Measurements from ENCODE around the gene ERAP2. TPM values are rescaled to one million over a fixed set of nuclear protein-coding genes. Genes with fewer than 3 reads are reported as not detected.

Gene ERAP2
- 9.2 and 17.3 TPM in 2 replicates for polyA plus RNA-seq (2011; rRNA removed)
- 6.3 and 7.5 TPM in 2 replicates for polyA minus RNA-seq (2011; rRNA and poly(A)+ RNA removed)

- peak; percentile 20 for DNase-seq (ENCODE audit: low read depth)
- ChIA-PET CTCF (interaction anchor here (1.2 to 2.4 kb wide), 5 partner anchors 7 to 287 kb away, joined by 3 to 6 read pairs (median 5); partner anchors contain the start of gene LIX1), POLR2A (no interaction called here)
- TF ChIP-seq, protein P1, sequence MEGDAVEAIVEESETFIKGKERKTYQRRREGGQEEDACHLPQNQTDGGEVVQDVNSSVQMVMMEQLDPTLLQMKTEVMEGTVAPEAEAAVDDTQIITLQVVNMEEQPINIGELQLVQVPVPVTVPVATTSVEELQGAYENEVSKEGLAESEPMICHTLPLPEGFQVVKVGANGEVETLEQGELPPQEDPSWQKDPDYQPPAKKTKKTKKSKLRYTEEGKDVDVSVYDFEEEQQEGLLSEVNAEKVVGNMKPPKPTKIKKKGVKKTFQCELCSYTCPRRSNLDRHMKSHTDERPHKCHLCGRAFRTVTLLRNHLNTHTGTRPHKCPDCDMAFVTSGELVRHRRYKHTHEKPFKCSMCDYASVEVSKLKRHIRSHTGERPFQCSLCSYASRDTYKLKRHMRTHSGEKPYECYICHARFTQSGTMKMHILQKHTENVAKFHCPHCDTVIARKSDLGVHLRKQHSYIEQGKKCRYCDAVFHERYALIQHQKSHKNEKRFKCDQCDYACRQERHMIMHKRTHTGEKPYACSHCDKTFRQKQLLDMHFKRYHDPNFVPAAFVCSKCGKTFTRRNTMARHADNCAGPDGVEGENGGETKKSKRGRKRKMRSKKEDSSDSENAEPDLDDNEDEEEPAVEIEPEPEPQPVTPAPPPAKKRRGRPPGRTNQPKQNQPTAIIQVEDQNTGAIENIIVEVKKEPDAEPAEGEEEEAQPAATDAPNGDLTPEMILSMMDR (IDR thresholded peaks at IDR 0.05; ENCODE audit: insufficient read depth, low read depth, low read length) = no peak
- peak within 1 kb of the TSS; percentile 53 for H3K4me3 ChIP-seq (ENCODE audit: low read depth, low read length)
- no peaks in the 10 kb centered on the region for H3K36me3 ChIP-seq (ENCODE audit: control insufficient read depth, insufficient read depth, low read length)
- H3K27me3 ChIP-seq (ENCODE audit: control insufficient read depth, insufficient read depth, low read length) = no peaks in the 10 kb centered on the region
These were observed at the start of gene ERAP2 for GRCh38 chr5:96876292-96876850. ERAP2 (plus strand) TSS chr5:96876500; CDS start chr5:96879686, 3,186 bp downstream.

DNA sequence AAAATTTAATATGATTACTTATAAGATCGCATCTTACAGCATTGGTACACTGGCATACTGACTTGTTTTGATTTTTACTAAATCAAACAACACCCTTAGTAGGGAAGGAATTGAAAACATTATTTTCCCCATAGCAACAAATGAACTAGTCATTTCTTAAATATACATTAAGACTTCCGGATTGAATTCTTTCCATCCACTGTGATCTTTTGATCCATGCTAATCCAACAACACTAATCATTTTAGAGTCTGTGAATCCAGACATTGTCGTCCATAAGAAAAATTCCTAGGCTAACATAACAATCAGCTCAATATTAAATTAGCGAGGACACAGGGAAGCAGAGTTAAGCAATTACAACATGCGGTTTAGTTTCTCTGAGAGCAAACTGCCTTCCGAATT is 47.0 kb upstream of the ERAP2 start:
- H3K36me3 ChIP-seq (ENCODE audit: control insufficient read depth, insufficient read depth, low read length) = no peaks in the 10 kb centered on the region
- peaks cover 7% of the 10 kb centered on the region for H3K27me3 ChIP-seq (ENCODE audit: control insufficient read depth, insufficient read depth, low read length)
- CTCF ChIA-PET = no interaction called here
- POLR2A ChIA-PET = no interaction called here
- no peak for DNase-seq (ENCODE audit: low read depth)
- H3K4me3 ChIP-seq (ENCODE audit: low read depth, low read length) = no peak overlapping the region
- TF ChIP-seq, protein P1 (IDR thresholded peaks at IDR 0.05; ENCODE audit: insufficient read depth, low read depth, low read length) = no peak

- TF ChIP-seq, protein P1 (IDR thresholded peaks at IDR 0.05; ENCODE audit: insufficient read depth, low read depth, low read length) = no peak
- Histone ChIP-seq H3K36me3 (ENCODE audit: control insufficient read depth, insufficient read depth, low read length) (no peaks in the 10 kb centered on the region), H3K27me3 (ENCODE audit: control insufficient read depth, insufficient read depth, low read length) (peaks cover 6% of the 10 kb centered on the region), H3K4me3 (ENCODE audit: low read depth, low read length) (no peak overlapping the region)
- POLR2A ChIA-PET = no interaction called here
- no peak for DNase-seq (ENCODE audit: low read depth)
- CTCF ChIA-PET = no interaction called here
These were observed 42.3 kb upstream of the ERAP2 start for GRCh38 chr5:96834016-96834415.

GRCh38 chr5:96835791-96836191 is 40.5 kb upstream of the ERAP2 start:
- ChIA-PET CTCF (no interaction called here), POLR2A (no interaction called here)
- H3K4me3 ChIP-seq (ENCODE audit: low read depth, low read length) = no peak overlapping the region
- DNase-seq (ENCODE audit: low read depth) = no peak
- TF ChIP-seq, protein P1 (IDR thresholded peaks at IDR 0.05; ENCODE audit: insufficient read depth, low read depth, low read length) = no peak
- H3K36me3 ChIP-seq (ENCODE audit: control insufficient read depth, insufficient read depth, low read length) = no peaks in the 10 kb centered on the region
- H3K27me3 ChIP-seq (ENCODE audit: control insufficient read depth, insufficient read depth, low read length) = peaks cover 6% of the 10 kb centered on the region

DNA sequence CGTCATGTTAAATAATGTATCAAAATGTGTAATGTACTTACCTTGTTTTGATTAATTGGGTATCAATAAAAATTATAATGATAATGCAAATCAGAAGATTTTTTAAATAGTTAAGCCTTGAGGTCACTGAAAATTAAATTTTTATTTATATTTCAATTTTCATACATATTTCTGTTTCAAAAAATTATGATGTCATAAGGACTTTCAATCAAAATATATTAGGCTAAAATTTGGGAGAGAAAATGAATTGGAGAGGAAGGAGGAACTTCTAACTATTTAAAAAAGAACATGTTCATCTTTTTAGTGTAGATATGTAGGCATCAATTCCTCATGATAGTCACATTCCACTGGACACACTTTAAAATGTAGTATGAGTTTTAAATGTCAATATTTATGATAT is 39.5 kb upstream of the ERAP2 start:
- TF ChIP-seq, protein P1 (IDR thresholded peaks at IDR 0.05; ENCODE audit: insufficient read depth, low read depth, low read length) = no peak
- ChIA-PET POLR2A (no interaction called here), CTCF (no interaction called here)
- peaks cover under 1% of the 10 kb centered on the region; the same call in 1 of the 2 replicates for H3K27me3 ChIP-seq (ENCODE audit: control insufficient read depth, insufficient read depth, low read length)
- no peak overlapping the region for H3K4me3 ChIP-seq (ENCODE audit: low read depth, low read length)
- H3K36me3 ChIP-seq (ENCODE audit: control insufficient read depth, insufficient read depth, low read length) = no peaks in the 10 kb centered on the region
- DNase-seq (ENCODE audit: low read depth) = no peak
